Measurements from ENCODE around the gene TSSC4.

Gene TSSC4

DNA sequence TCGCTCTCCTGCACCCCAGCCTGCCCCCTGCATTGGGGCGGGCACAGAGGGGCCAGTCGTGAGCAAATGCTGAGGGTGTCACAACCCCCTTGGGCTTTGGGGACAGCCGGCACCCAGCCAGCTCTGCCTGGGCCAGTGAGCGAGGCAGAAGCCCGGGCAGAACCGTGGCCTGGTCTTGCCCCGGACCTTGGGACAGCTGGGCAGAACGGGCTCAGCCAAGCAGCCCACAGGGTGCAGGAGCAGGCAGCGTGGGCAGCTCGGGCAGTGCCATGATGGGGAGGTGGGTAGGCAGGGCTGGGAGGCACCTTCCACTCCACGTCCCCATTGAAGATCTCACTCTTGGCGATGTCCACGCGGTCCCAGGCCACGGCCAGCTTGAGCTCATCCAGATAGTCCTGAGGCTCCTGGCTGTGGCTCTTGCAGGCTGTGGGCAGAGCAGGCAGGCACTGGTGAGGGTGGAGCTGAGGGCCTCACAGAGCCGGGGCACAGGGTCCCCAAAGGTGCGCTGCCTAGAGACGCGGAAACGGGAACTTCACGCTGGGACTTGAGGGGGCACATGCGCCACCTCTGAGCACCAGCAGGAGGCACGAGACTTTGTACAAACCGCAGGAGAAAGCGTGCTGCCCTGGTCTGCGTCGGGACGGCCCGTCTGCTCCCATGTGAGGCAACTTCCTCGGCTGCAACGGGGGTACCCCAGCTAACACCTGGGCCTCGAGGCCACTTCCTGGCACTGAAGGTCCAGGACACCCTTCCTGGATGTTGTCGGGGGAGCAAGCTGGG is 15.2 kb downstream of the TSSC4 start:
- no peaks in the 10 kb centered on the region for H3K9me3 Mint-ChIP-seq
- H3K27ac Mint-ChIP-seq, result no peak overlapping the region
- ATAC-seq (replicated peaks) (no peak), DNase-seq (no peak)
- no peak overlapping the region for H3K4me3 Mint-ChIP-seq
- H3K36me3 Mint-ChIP-seq (ENCODE audit: insufficient read depth), result peaks cover 2% of the 10 kb centered on the region
- no peaks in the 10 kb centered on the region for H3K27me3 Mint-ChIP-seq
- peaks cover 0 to 6% of the 10 kb centered on the region in 2 donors for H3K4me1 Mint-ChIP-seq (ENCODE audit: low read depth in 2 of 2)

DNA sequence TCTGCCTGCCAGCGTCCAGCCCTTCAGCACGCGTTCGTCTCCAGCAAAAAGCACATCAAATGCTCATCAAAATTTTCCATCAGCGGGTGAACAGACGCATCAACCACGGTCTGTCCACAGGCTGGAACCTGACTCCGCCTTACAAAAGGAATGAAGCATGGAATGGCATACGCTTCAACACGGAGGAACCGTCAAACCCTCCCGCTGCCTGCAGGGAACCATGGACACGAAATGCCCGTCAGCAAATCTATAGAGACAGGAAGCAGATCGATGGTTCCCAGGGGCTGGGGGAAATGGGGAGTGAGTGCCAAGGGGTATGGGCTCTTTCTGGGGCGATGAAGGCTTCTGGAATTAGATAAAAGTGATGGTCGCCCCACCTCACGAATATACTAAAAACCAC is 16.2 kb downstream of the TSSC4 start:
- Mint-ChIP-seq H3K9me3 (no peaks in the 10 kb centered on the region), H3K27ac (no peak overlapping the region), H3K27me3 (no peaks in the 10 kb centered on the region), H3K4me3 (no peak overlapping the region), H3K4me1 (ENCODE audit: low read depth in 2 of 2) (peaks cover 0 to 5% of the 10 kb centered on the region in 2 donors), H3K36me3 (ENCODE audit: insufficient read depth) (no peaks in the 10 kb centered on the region)
- DNase-seq (no peak), ATAC-seq (replicated peaks) (no peak)

DNA sequence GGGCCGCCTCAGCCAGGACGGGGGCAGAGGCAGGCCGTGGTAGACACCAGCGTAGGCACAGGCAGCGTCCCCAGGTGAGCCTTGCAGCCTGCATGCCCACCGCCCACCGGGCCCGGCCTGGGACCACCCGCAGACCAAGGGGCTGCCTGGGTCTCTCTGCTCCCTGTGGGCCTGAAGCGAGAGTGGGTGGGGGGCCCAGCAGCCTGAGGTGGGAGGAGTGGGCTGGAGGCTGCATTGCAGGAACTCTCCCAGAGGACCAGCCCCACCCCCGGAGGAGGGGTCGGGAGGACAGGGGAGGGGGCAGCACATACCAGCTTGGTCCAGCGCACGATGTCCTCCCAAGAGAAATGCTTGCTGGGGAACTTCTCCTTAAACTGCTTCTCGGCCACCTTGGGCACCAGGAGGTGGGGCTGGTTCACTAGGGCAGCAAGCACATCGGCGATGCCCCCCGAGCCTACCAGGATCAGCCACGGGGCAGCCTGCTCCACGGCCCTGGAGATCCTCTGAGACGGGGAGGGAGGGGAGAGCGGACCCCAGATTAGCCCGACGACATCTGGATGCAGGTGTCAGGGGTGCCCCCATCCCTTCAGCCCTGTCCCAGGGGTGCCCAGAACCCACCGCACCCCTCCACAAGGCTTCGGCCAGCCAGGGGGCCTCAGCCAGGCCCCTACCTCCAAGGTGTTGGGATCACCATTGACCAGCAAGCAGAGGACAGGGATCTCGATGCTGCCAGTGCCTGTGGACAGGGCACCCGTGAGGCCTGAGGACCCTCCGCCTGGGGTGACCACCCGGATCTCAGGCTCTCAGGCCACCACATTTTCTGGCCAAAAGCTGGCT is 17.5 kb downstream of the TSSC4 start:
- no peaks in the 10 kb centered on the region for H3K36me3 Mint-ChIP-seq (ENCODE audit: insufficient read depth)
- H3K4me1 Mint-ChIP-seq (ENCODE audit: low read depth in 2 of 2), result peaks cover 0 to 3% of the 10 kb centered on the region in 2 donors
- H3K27me3 Mint-ChIP-seq, result no peaks in the 10 kb centered on the region
- no peak for ATAC-seq (replicated peaks)
- no peak for DNase-seq
- H3K9me3 Mint-ChIP-seq, result no peaks in the 10 kb centered on the region
- no peak overlapping the region for H3K4me3 Mint-ChIP-seq
- no peak overlapping the region for H3K27ac Mint-ChIP-seq

DNA sequence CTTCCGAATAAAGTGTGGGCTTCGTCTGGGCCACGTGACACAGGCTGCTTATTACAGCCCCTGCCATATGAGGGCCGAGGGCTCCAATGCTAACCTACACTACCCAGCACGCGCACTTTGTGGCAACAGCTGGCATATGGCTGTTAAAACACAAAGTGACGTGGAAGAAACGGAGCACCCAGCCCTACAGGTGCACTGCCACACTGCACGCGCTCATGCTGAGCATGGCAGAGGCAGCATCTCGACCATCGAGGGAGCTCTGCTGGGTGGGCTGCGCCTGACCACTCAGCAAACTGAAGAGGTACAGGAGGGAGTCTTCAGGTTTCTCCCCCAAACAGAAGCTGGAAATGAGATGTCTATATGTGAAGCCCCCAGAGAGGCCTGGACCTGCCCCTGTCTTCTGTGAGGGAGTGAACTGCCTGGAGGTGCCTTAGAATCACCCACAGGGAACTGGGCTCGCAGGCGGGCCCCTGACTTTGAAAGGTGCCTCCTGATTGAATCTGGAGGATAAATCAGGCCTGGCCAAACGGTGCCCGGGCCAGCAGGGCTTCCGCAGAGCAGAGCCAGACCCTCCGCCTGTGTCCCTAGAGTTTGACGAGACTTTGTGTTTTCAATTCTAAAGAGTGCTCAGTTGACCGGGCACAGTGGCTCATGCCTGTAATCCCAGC is 18.3 kb downstream of the TSSC4 start:
- Mint-ChIP-seq H3K4me1 (ENCODE audit: low read depth in 2 of 2) (peaks cover 0 to 3% of the 10 kb centered on the region in 2 donors), H3K36me3 (ENCODE audit: insufficient read depth) (no peaks in the 10 kb centered on the region), H3K9me3 (no peaks in the 10 kb centered on the region), H3K4me3 (no peak overlapping the region), H3K27ac (no peak overlapping the region), H3K27me3 (no peaks in the 10 kb centered on the region)
- ATAC-seq (replicated peaks) (no peak), DNase-seq (no peak)

DNA sequence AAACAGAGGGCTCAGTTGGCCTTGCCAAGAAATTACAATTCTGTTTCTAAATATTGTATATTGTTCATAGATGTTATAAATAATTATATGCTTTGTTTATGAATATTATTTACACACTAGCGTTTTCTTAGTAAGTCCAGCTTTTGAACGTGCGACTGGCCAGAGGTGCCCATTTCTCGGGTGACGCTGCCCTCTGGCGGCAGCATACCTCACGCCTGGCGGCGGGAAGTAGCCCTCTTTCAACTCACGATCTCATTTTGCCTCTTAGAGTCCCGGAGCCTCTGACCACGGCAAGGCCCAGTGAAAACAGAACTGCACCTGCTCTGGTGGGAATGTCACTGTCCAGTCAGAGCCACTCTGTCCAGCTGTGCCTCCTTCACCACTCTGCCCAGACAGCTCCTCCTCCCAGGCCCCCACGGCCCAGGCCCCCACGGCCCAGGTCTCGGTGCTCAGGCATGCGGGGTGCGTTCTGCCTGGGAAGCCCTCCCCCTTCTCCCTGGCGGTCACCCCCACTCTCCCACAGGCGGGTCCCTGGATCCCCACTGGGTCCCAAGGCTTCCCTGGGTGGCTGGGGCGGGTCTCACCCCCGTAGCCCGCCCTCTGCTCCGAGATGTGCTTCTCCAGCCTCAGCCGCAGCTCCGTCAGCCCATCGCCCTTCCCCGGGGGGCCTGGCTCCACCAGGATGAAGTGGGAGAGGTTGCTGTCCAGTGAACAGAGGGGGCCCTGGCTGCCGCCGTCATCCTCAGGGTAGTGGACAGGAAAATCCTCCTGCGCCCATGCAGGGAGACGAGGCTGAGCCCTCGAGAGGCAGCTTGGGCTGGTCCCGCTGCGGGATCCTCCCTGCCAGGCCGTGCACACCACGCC is 19.3 kb downstream of the TSSC4 start:
- peaks cover 0 to 3% of the 10 kb centered on the region in 2 donors for H3K4me1 Mint-ChIP-seq (ENCODE audit: low read depth in 2 of 2)
- no peaks in the 10 kb centered on the region for H3K9me3 Mint-ChIP-seq
- H3K4me3 Mint-ChIP-seq, result no peak overlapping the region
- H3K27me3 Mint-ChIP-seq, result no peaks in the 10 kb centered on the region
- ATAC-seq (replicated peaks) (peak; percentile 51), DNase-seq (peak; percentile 56 to 65 (median 65))
- H3K36me3 Mint-ChIP-seq (ENCODE audit: insufficient read depth), result no peaks in the 10 kb centered on the region
- no peak overlapping the region for H3K27ac Mint-ChIP-seq

DNA sequence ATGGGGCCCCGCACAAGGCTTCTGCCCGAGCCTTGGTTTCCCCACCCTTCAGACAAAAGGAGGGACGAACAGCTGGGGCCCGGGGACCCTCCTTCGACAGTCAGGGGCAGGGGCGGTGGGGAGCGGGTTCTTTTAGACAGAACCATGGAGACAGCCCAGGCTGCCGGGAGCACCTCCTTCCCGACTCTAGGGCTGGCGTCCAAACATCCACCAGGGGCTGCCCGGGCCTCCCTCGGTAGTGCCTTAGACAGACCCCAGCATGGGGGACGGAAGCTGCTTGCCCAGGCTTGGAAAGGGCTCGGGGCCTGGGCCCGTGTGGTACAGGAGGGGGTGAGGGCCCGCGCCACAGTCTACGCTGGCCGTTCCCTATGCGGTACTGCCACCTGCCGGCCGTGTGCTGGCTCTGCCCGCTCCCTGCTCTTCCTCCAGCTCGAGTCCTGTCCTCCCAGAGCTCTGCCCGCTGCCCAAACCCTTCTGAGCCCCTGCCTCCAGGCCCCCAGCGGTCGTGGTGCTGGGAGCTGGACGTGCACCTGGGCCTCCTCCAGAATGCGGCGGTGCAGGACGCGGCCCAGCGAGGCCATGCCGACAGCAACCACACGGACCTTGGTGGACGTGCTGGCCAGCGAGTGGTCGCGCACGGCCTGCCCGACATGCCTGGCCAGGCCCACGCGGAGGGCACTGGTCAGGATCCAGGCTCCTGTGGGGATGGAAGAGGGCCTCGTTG is 20.1 kb downstream of the TSSC4 start:
- Mint-ChIP-seq H3K27me3 (no peaks in the 10 kb centered on the region), H3K36me3 (ENCODE audit: insufficient read depth) (no peaks in the 10 kb centered on the region), H3K4me3 (no peak overlapping the region), H3K9me3 (no peaks in the 10 kb centered on the region), H3K27ac (no peak overlapping the region), H3K4me1 (ENCODE audit: low read depth in 2 of 2) (peaks cover 0 to 3% of the 10 kb centered on the region in 2 donors)
- peak; percentile 96 for ATAC-seq (replicated peaks)
- peak; percentile 70 for DNase-seq

DNA sequence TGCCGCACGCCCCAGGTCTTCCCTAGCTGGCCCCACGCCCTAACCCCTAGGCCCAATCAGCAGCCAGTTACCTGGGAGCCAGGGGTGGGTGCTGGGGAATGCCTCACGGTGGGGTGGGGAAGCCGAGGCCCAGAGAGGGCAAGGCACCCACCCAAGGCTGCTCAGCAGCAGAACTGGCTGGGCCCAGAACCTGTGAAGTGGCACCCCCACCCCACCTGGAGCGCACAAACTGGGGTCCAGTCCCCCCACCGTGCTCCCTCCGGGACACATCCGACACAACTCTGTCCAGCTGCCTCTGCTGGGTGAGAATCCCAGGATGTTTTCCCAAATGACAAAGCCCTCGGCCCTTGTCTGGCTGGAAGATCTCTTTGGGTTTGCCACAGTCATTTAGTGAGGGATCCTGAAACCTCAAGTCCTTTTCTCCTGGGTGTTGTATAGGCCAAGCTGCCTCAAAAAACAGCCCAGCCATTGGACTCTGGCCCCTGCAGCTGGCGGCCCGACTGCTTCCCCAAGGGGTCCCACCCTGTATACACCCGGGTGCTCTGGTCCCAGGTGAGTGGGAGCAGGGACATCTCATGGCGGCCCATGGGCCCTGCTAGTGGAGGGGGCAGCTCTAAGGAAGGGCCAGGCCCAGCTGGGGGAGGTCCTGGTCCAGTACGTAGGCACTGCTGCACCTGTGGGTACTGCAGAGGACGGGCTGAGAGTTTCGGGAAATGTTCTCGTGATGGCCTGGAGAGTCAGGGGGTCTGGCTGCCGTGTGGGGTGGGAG is 20.9 kb downstream of the TSSC4 start:
- ATAC-seq (replicated peaks) (no peak), DNase-seq (no peak)
- Mint-ChIP-seq H3K27ac (no peak overlapping the region), H3K27me3 (no peaks in the 10 kb centered on the region), H3K4me1 (ENCODE audit: low read depth in 2 of 2) (peaks cover 0 to 3% of the 10 kb centered on the region in 2 donors), H3K4me3 (no peak overlapping the region), H3K36me3 (ENCODE audit: insufficient read depth) (no peaks in the 10 kb centered on the region), H3K9me3 (no peaks in the 10 kb centered on the region)

DNA sequence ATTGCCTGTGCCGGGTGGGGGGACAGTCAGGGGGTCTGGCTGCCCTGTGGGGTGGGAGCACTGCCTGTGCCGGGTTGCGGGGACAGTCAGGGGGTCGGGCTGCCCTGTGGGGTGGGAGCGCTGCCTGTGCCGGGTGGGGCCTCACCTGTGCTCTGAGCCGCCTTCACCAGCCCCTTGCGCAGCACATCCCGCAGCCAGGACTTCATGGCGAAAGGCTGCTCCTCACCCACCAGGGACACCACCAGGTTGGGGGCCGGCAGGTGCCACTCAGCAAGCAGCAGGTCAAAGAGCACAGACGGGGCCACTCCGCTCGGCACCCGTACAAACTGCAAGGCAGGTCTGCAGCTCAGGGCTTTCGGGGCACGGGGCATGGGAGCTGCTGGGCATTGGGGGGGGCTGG is 21.4 kb downstream of the TSSC4 start:
- DNase-seq, result no peak
- no peaks in the 10 kb centered on the region for H3K9me3 Mint-ChIP-seq
- no peak for ATAC-seq (replicated peaks)
- no peak overlapping the region for H3K4me3 Mint-ChIP-seq
- H3K27me3 Mint-ChIP-seq, result no peaks in the 10 kb centered on the region
- no peaks in the 10 kb centered on the region for H3K36me3 Mint-ChIP-seq (ENCODE audit: insufficient read depth)
- peaks cover 0 to 3% of the 10 kb centered on the region in 2 donors for H3K4me1 Mint-ChIP-seq (ENCODE audit: low read depth in 2 of 2)
- H3K27ac Mint-ChIP-seq, result no peak overlapping the region

DNA sequence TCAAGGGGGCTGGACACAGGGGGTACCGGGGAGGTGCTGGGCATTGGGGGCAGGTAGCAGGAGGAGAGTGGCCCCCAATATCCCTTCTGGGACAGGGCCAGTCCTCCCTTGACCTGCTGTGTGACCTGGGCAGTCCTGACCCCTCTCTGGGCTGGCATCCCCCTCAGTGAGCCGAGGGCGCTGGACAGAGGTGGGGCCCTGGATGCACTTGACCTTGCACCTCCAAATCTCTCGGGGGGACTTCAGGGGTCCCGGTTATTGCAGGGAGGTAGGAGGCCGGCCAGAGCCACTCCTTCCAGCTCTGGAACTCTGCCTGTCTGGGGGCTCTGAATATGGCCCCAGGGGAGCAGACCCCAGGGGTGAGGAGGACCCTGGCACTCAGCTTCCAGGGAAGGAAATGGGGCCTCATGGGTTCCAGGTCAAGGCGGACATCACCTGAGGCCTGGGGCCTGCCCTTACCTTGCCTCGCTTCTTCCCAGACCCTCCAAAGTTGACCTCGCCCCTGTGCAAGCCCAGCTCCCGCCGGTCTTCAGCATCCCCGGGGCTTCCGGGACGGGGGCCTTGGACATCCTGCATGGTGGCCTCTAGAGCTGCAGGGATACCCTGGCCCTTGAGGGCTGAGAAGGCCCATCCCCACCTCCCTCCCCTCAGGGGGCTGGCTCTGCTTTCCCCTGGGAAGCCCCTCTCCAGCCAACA is 22.1 kb downstream of the TSSC4 start:
- Mint-ChIP-seq H3K4me3 (no peak overlapping the region), H3K27me3 (no peaks in the 10 kb centered on the region), H3K27ac (no peak overlapping the region), H3K36me3 (ENCODE audit: insufficient read depth) (no peaks in the 10 kb centered on the region), H3K4me1 (ENCODE audit: low read depth in 2 of 2) (peaks cover 0 to 3% of the 10 kb centered on the region in 2 donors), H3K9me3 (no peaks in the 10 kb centered on the region)
- DNase-seq (no peak), ATAC-seq (replicated peaks) (no peak)

DNA sequence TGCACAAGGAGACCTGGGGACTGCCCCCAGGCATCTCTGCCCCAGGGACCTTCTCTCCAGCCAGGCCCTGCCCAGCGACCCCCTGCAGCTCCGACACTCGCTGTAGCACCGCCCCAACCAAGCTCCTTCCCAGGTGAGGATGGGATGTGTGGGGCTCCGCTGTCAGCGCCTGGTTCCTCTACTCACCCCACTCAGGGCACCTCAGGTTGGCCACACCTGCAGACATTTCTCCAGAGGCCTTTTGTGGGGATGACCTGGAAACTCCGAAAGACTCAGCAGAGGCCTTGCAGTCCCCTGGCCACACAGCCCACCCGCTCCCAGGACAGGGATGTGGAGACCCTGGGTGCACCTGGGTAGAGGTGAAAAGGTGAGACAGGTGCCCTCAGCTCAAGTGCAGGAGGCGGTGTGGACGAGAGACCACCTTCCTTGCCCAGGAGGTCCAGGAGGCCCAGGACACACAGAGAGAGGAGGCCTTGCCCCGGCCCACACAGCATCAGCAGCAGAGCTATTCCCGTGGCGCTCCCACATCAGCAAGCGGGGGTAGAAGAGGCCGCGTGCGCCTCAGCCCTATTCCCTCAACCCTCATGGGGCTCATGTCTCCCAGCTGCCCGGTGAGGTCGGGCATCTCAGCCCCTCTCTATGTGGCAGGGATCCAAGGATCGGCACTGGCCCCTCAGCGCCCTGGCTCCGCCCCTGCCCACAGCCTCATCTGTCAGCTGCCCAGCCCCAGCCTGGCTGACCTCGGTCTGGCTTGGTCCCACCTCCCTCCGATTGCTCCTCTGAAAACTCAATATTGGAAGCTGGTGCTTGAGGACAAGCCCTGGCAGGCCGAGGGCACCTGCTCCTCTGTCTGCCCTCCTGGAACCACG is 22.8 kb downstream of the TSSC4 start:
- no peak overlapping the region for H3K27ac Mint-ChIP-seq

More for the DNA sequence above, 22.8 kb downstream of the TSSC4 start:
- no peaks in the 10 kb centered on the region for H3K9me3 Mint-ChIP-seq
- no peaks in the 10 kb centered on the region for H3K27me3 Mint-ChIP-seq
- no peak overlapping the region for H3K4me3 Mint-ChIP-seq
- no peaks in the 10 kb centered on the region for H3K36me3 Mint-ChIP-seq (ENCODE audit: insufficient read depth)
- peaks cover 0 to 3% of the 10 kb centered on the region in 2 donors for H3K4me1 Mint-ChIP-seq (ENCODE audit: low read depth in 2 of 2)
- ATAC-seq (replicated peaks) (no peak), DNase-seq (no peak)

All from effector memory CD8-positive, alpha-beta T cell (primary cell).